ENCODE measurements around the gene NAGA. TPM values are rescaled to one million over a fixed set of nuclear protein-coding genes. Genes with fewer than 3 reads are reported as not detected.

Gene NAGA
- total and polyA plus RNA-seq, 2 donors (not counting 1 experiment from before 2014, with no cell fraction given) = 13.2 to 20.2 TPM

GRCh38 chr22:42033263-42034181 lies 37.1 kb downstream of the NAGA start:
- POLR2A ChIA-PET = interaction anchor here (0.6 to 1.0 kb wide), 2 partner anchors 35 to 56 kb away, joined by 3 read pairs; partner anchors contain the start of gene WBP2NL

More at GRCh38 chr22:42033263-42034181, 37.1 kb downstream of the NAGA start:
- Histone ChIP-seq H3K4me3 (ENCODE audit: control extremely low read depth in 1 of 5, extremely low read depth in 1 of 5, insufficient read depth in 1 of 5, low read depth in 2 of 5, low read length in 4 of 5) (no peak overlapping the region), H2AFZ (ENCODE audit: insufficient read depth, low read depth, low read length, poor library complexity, severe bottlenecking) (no peak overlapping the region), H3K27ac (ENCODE audit: low read length in 2 of 2) (no peak overlapping the region), H3K27me3 (replicated peaks in 1 of 4; ENCODE audit: control extremely low read depth in 1 of 4, control insufficient read depth in 3 of 4, insufficient read depth in 4 of 4, low read length in 3 of 4) (no peaks in the 10 kb centered on the region), H4K20me1 (ENCODE audit: control insufficient read depth, insufficient read depth, low read length, poor library complexity, severe bottlenecking) (no peaks in the 10 kb centered on the region), H3K9me3 (ENCODE audit: control extremely low read depth in 1 of 3, control insufficient read depth in 2 of 3, insufficient read depth in 1 of 3, low read length in 2 of 3) (peaks cover 0 to 21% (median 9%) of the 10 kb centered on the region in 3 donors), H3K4me2 (replicated peaks; ENCODE audit: low read depth, low read length, poor library complexity, severe bottlenecking) (no peak overlapping the region), H3K79me2 (ENCODE audit: control insufficient read depth, insufficient read depth, low read length) (no peaks in the 10 kb centered on the region), H3K36me3 (replicated peaks in 1 of 2; ENCODE audit: control extremely low read depth in 1 of 2, control insufficient read depth in 1 of 2, extremely low read depth in 1 of 2, insufficient read depth in 2 of 2, low read length in 1 of 2) (peaks cover 0 to 2% of the 10 kb centered on the region in 2 experiments), H3K4me1 (ENCODE audit: control insufficient read depth in 2 of 2, insufficient read depth in 2 of 2, low read length in 2 of 2) (peaks cover 0 to 18% of the 10 kb centered on the region in 2 donors), H3K9ac (ENCODE audit: low read length) (no peak overlapping the region)
- intact Hi-C loops (cut with micrococcal nuclease) = loop anchor here (5.0 kb wide), 1 partner anchor 39 kb away; the partner anchor contains the start of genes NAGA and PHETA2
- ATAC-seq (ENCODE audit: low read depth) (no peak), DNase-seq (no peak)
- CTCF ChIA-PET = interaction anchor here (0.6 kb wide), 1 partner anchor 83 kb away, joined by 5 read pairs; no protein-coding TSS in a partner anchor
- H3K9me3 Mint-ChIP-seq (ENCODE audit: insufficient read depth) = peaks cover 2% of the 10 kb centered on the region
- TF ChIP-seq EZH2 (IDR thresholded peaks at IDR 0.05; ENCODE audit: borderline replicate concordance, insufficient read depth, low read depth, low read length, poor library complexity, severe bottlenecking) (no peak), CTCF (IDR thresholded peaks at IDR 0.05) (no peak)
- WGBS (ENCODE audit: insufficient coverage) = 100% methylated on average over 4 of the region's 5 CpGs
- peaks cover 24% of the 10 kb centered on the region for H3K4me1 Mint-ChIP-seq
- no peak overlapping the region for H3K4me3 Mint-ChIP-seq
- no peaks in the 10 kb centered on the region for H3K27me3 Mint-ChIP-seq
- H3K27ac Mint-ChIP-seq = peak overlapping the region; percentile 20
